Measurements from ENCODE around the gene CMKLR1. TPM values are rescaled to one million over a fixed set of nuclear protein-coding genes. Genes with fewer than 3 reads are reported as not detected.

The CMKLR1 gene
- total RNA-seq, 1 donor from 2014 or later: 47.5 TPM

GRCh38 chr12:108289350-108290161, 49.6 kb downstream of the CMKLR1 start:
- H3K36me3 Mint-ChIP-seq (ENCODE audit: unreplicated experiment): peaks cover 35% of the 10 kb centered on the region
- TF ChIP-seq, protein P1, sequence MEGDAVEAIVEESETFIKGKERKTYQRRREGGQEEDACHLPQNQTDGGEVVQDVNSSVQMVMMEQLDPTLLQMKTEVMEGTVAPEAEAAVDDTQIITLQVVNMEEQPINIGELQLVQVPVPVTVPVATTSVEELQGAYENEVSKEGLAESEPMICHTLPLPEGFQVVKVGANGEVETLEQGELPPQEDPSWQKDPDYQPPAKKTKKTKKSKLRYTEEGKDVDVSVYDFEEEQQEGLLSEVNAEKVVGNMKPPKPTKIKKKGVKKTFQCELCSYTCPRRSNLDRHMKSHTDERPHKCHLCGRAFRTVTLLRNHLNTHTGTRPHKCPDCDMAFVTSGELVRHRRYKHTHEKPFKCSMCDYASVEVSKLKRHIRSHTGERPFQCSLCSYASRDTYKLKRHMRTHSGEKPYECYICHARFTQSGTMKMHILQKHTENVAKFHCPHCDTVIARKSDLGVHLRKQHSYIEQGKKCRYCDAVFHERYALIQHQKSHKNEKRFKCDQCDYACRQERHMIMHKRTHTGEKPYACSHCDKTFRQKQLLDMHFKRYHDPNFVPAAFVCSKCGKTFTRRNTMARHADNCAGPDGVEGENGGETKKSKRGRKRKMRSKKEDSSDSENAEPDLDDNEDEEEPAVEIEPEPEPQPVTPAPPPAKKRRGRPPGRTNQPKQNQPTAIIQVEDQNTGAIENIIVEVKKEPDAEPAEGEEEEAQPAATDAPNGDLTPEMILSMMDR (IDR thresholded peaks at IDR 0.05): no peak
- no peak overlapping the region for H3K27ac Mint-ChIP-seq (ENCODE audit: unreplicated experiment)
- H3K27me3 Mint-ChIP-seq (ENCODE audit: unreplicated experiment): peaks cover 4% of the 10 kb centered on the region
- no peak overlapping the region for H3K4me3 Mint-ChIP-seq (ENCODE audit: unreplicated experiment)
- peaks cover 5% of the 10 kb centered on the region for H3K9me3 Mint-ChIP-seq (ENCODE audit: unreplicated experiment)
- no peak for DNase-seq (ENCODE audit: extremely low spot score, unreplicated experiment)
- H3K4me1 Mint-ChIP-seq (ENCODE audit: unreplicated experiment): no peaks in the 10 kb centered on the region

DNA sequence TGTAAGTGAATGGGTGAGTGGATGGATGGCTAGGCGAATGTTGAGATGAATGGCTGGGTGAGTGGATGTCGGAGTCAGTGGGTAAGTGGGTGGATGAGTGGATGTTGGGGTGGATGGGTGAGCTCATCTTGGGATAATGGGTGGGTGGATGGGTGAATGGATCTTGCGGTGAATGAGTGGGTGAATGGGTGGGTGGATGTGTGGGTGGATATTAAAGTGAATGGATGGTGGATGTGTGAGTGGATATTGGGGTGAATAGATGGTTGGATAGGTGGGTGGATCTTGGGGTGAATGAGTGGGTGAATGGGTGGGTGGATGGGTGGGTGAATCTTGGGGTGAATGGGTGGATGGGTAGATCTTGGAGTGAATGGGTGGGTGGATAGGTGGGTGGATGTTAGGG, 51.9 kb downstream of the CMKLR1 start:
- DNase-seq (ENCODE audit: extremely low spot score, unreplicated experiment): no peak
- no peak overlapping the region for H3K27ac Mint-ChIP-seq (ENCODE audit: unreplicated experiment)
- peaks cover 14% of the 10 kb centered on the region for H3K27me3 Mint-ChIP-seq (ENCODE audit: unreplicated experiment)
- TF ChIP-seq, protein P1 (IDR thresholded peaks at IDR 0.05): no peak
- H3K4me1 Mint-ChIP-seq (ENCODE audit: unreplicated experiment): no peaks in the 10 kb centered on the region
- peaks cover 25% of the 10 kb centered on the region for H3K36me3 Mint-ChIP-seq (ENCODE audit: unreplicated experiment)
- no peak overlapping the region for H3K4me3 Mint-ChIP-seq (ENCODE audit: unreplicated experiment)
- peaks cover 3% of the 10 kb centered on the region for H3K9me3 Mint-ChIP-seq (ENCODE audit: unreplicated experiment)

GRCh38 chr12:108285016-108285415, 54.1 kb downstream of the CMKLR1 start:
- Mint-ChIP-seq H3K27me3 (ENCODE audit: unreplicated experiment) (peaks cover 15% of the 10 kb centered on the region), H3K4me1 (ENCODE audit: unreplicated experiment) (no peaks in the 10 kb centered on the region), H3K27ac (ENCODE audit: unreplicated experiment) (no peak overlapping the region), H3K4me3 (ENCODE audit: unreplicated experiment) (no peak overlapping the region), H3K9me3 (ENCODE audit: unreplicated experiment) (no peaks in the 10 kb centered on the region), H3K36me3 (ENCODE audit: unreplicated experiment) (peaks cover 5% of the 10 kb centered on the region)
- DNase-seq (ENCODE audit: extremely low spot score, unreplicated experiment): no peak
- TF ChIP-seq, protein P1 (IDR thresholded peaks at IDR 0.05): no peak

DNA sequence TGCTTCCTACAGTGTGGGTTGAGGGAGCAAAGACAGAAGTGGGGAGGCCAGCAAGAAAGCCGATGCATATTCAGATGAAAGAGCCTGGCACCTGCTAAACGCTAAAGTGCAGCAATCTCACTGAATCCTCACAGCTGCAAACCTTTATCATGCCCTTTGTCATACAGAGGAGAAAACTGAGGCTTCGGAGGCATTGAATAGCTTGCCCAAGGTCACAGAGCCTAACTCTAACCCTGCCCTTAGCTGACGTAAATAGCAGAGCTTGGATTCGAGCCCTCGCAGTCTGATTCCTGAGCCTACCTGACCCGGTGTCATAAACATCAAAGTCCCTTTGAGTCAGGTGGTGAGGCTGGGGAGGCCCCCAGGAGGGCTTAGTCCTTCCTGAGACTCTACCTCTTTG, 54.9 kb downstream of the CMKLR1 start:
- H3K27ac Mint-ChIP-seq (ENCODE audit: unreplicated experiment): no peak overlapping the region
- H3K27me3 Mint-ChIP-seq (ENCODE audit: unreplicated experiment): peaks cover 22% of the 10 kb centered on the region
- H3K4me3 Mint-ChIP-seq (ENCODE audit: unreplicated experiment): no peak overlapping the region
- TF ChIP-seq, protein P1 (IDR thresholded peaks at IDR 0.05): no peak
- DNase-seq (ENCODE audit: extremely low spot score, unreplicated experiment): no peak
- H3K9me3 Mint-ChIP-seq (ENCODE audit: unreplicated experiment): no peaks in the 10 kb centered on the region
- no peaks in the 10 kb centered on the region for H3K4me1 Mint-ChIP-seq (ENCODE audit: unreplicated experiment)
- H3K36me3 Mint-ChIP-seq (ENCODE audit: unreplicated experiment): peaks cover 4% of the 10 kb centered on the region

DNA sequence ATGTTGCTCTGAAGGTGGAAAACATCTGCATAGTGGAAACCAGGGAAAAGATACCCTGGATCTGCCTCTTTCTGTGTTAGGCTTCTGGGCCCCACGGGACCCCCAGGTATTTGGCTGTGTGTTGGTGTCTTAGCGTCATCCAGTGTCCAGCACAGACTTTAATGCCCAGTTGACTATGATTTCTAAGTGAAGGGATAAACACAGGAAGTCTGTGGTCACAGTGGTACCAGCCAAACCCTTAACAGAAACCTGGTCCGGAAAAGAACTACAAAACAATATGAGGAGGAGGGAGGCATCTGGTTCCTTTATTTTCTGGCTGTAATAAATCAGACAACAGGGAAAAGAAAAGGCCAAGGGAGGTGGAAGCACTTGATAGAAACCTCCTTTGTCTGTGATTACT, 56.4 kb downstream of the CMKLR1 start:
- H3K27me3 Mint-ChIP-seq (ENCODE audit: unreplicated experiment): peaks cover 32% of the 10 kb centered on the region
- TF ChIP-seq, protein P1 (IDR thresholded peaks at IDR 0.05): no peak
- H3K4me1 Mint-ChIP-seq (ENCODE audit: unreplicated experiment): no peaks in the 10 kb centered on the region
- no peak overlapping the region for H3K27ac Mint-ChIP-seq (ENCODE audit: unreplicated experiment)
- DNase-seq (ENCODE audit: extremely low spot score, unreplicated experiment): no peak
- H3K4me3 Mint-ChIP-seq (ENCODE audit: unreplicated experiment): no peak overlapping the region
- H3K36me3 Mint-ChIP-seq (ENCODE audit: unreplicated experiment): peaks cover 2% of the 10 kb centered on the region
- no peaks in the 10 kb centered on the region for H3K9me3 Mint-ChIP-seq (ENCODE audit: unreplicated experiment)
